ENCODE results near the gene CTIF.

The CTIF gene

DNA sequence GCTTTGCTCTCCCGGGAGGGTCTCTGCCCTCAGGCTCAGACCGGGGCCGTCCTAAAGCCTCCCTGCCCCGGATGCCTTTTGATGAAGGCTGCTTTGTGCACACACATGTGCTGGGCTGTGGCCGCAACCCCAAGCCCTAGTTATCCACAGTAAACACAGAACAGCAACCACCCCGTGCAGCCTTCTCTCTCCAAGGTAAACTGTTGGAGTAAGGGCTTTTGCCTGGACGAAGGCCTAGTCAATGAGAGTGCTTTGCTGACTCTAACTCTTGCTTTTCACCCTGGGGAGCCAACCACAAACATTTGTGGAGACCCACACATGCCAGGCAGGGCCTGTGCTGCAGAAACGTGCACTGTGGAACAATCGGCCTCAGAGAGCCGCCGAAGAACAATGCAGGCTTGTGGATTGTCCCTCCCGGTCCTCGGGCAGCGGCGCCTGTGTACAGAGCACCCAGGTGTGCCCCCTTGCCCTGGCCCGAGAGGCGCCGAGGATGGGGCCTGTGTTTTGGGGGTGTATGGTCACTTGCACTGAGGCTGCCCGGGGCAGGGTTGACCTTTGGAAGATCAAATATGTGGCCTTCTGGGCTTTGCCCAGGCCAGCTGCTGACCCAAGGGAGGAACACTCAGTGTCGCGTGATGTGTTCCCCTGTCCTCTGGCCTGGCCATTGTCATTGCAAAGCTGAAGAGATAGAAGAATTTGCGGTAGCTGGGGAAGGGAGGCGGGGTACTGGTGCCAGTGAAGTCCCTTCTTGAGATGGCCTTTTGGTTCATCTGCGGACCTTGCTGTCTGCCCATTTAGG lies 37.0 kb downstream of the CTIF start:
- DNase-seq (ENCODE audit: low read depth), result no peak

DNA sequence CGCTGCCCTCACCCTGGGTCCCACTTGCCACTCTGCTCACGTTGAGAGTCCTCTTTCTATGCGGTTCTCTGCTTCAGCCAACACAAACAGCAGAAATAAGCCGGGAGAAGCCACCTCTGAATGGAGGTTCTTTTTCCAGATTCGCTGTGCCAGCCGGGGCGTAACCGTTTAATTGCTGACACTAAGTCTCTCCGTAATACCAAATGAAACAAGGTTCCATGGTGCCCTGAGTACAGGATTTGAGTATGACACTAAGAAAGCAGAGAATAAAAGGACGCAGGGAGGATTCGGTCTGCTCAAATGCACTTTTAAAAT lies 37.6 kb downstream of the CTIF start:
- no peak for DNase-seq (ENCODE audit: low read depth)

DNA sequence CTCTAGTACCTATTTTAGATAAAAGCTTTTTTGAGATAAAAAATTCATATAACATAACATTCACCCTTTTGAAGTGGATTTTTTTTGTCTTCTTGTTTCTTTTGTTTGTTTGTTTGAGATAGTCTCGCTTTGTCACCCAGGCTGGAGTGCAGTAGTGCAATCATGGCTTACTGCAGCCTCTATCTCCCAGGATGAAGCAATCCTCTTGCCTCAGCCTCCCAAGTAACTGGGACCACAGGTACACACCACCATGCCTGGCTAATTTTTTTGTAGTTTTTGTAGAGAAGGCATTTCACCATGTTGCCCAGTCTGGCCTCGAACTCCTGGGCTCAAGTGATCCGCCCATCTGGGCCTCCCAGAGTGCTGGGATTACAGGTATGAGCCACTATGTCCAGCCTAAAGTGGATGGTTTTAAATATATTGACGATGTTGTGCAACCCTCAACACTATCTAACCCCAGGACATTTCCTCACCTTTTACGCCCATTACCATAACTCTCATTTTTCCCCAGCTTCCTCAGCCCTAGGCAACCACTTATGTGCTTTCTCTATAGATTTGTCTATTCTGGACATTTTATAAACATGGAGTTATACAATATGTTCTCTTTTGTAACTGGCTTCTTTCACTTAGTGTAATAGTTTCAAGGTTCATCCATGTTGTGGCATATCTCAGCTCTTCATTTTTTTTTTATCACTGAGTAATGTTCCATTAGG lies 38.8 kb downstream of the CTIF start:
- DNase-seq (ENCODE audit: low read depth), result no peak

- no peak for DNase-seq (ENCODE audit: low read depth)
Observed at GRCh38 chr18:48578289-48578688, 39.5 kb downstream of the CTIF start.

- DNase-seq (ENCODE audit: low read depth), result no peak
Observed at GRCh38 chr18:48580066-48580465, 41.2 kb downstream of the CTIF start.

DNA sequence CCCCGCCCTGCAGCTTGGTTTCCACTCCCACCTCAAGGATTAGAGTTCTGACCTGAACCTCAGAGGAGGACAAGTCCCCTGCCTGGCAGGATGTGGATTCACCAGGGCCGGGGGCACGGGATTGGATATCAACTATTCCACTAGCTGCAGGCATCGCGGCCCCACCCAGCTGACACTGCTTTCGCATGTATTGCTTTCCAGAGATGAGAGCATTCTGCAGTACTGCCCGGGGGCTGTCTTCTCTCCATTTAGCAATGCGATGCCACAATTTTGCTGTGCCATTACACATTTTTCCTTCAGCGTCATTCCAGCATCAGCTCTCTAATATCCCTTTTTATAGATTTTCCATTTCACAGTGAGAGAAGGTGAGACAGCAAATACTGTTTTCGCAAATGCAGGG lies 42.0 kb downstream of the CTIF start:
- no peak for DNase-seq (ENCODE audit: low read depth)

- no peak for DNase-seq (ENCODE audit: low read depth)
Observed at GRCh38 chr18:48581206-48581605, 42.4 kb downstream of the CTIF start.

GRCh38 chr18:48581941-48582340 lies 43.1 kb downstream of the CTIF start:
- DNase-seq (ENCODE audit: low read depth), result no peak

- no peak for DNase-seq (ENCODE audit: low read depth)
Observed at GRCh38 chr18:48582946-48583345, 44.1 kb downstream of the CTIF start.

GRCh38 chr18:48583573-48583972 lies 44.7 kb downstream of the CTIF start:
- DNase-seq (ENCODE audit: low read depth), result no peak

DNA sequence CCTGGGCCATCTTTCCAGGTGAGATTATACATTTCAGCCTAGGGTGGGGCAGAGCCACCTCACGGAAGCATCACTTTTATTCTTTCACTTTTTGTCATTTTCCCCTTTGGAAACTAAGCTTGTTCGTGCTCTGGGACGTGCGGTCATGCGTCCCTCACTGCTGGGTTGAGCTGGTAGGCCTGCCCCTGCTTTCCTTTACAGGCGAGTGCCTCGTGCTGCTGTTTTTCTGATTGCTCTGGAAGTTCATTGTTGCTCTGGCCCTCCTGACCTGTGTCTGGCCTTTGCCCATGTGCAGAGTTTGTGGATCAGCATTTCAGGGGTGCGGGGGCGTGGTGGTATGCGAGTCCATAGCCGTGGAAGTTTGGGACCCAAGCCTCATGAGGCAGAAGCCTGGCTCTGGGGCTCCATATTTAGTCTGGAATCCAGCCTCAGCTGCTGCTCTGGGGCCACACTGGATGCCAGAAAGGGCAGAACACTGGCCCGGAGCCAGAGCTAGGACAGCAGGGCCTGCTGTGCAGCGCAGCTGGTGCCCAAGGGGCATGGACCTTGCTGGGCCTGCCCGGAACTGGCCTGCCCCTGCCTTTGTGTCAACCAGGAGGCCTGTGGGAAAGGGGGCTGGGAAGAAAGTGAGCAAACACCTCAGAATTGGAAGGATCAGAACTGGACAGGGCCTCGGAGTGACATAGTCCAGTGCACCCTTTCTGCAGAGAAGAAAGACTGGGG lies 51.1 kb downstream of the CTIF start:
- no peak for DNase-seq (ENCODE audit: low read depth)

DNA sequence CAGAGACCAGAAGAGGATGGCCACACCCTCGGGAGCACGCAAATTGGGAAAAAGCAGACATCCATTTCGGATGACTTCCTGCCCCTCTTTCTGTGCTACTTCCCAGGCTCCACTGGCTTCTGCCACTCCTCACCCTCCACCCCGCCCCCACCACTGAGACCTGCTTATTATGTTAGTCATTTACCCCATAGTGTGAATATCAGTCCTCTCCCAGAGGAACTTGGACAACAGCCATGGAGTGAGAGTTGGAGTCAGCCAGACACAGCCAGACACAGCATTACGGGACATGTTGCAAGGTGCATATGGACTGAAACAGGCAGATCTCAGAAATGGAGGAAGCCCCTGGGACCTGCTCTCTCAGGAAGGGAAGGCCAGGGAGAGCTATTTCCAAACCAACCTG lies 51.8 kb downstream of the CTIF start:
- no peak for DNase-seq (ENCODE audit: low read depth)

- no peak for DNase-seq (ENCODE audit: low read depth)
Observed at GRCh38 chr18:48592540-48593171, 53.8 kb downstream of the CTIF start.

DNA sequence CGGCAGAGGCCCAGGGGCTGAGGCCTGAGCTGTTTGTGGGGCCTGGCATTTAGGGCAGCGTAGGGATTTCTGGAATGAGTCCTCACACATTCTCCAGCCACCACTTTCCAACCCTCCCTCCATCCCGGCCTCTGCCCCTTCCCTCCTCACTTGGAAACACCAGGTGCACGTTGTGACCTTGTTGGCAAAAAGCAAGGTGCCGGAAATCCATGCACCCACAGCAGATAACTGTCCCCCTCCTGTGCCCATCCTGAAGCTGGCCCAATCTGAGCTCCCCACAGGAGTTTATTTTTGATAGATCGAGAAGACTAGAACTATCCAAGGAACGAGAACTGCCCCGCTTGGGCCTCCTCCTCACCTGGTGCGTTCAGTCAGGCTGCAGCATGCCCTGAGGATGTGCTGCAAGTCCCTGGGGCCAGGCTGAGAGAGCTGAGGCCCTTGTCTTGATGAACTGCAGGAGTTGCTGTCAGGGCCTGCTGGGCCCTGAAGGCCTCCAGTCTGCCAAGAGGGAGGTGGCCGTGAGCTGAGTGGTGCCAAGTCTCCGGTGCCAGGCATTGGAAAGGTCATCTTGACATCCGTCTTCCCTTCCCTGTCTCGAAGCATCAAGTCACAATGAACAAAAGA lies 55.8 kb downstream of the CTIF start:
- DNase-seq (ENCODE audit: low read depth), result no peak

DNA sequence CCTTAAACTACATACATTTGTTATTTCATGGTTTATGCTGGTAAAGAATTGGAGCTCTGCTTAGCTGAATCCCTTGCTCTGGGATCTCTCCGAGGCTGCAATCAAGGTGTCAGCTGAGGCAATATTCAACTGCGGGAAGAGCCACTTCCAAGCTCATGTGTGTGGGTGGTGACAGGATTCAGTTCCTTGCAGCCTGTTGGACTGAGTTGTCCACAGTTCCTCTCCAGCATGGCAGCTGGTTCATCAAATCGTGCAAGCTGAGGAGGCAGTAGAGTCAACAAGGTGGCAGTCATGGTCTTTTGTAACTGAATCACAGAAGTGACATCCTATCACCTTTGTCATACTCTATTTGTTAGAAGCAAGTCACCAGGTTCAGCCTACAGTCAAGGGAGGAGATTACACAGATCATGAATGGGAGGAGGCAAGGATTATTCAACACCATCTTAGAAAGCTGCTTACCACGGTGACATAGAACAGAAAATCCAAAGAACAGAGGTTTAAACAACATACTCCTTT lies 56.9 kb downstream of the CTIF start:
- DNase-seq (ENCODE audit: low read depth), result no peak

GRCh38 chr18:48597110-48597509 lies 58.3 kb downstream of the CTIF start:
- no peak for DNase-seq (ENCODE audit: low read depth)

- DNase-seq (ENCODE audit: low read depth), result no peak
Observed at GRCh38 chr18:48597671-48598070, 58.8 kb downstream of the CTIF start.

- DNase-seq (ENCODE audit: low read depth), result no peak
Observed at GRCh38 chr18:48599391-48599790, 60.6 kb downstream of the CTIF start.

DNA sequence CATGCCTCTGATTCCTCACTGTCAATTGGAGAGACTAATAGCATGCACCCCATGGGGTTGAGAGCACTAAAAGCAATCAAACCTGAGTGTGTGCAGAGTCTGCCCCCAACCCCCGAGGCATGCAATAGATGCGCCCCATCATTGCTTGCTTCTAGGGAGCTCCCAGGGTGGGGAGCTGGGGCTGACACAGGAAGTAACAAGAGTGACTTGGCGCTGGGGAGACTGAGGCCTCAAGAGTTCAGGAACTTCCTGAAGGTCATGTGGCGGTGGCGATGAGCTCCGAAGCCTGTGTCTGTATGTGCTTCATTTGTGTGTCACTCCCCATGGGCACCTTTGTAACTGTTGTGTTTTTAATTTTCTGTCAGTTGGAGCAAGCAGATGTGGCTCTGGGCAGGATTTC lies 61.2 kb downstream of the CTIF start:
- DNase-seq (ENCODE audit: low read depth), result no peak

GRCh38 chr18:48600456-48601090 lies 61.7 kb downstream of the CTIF start:
- DNase-seq (ENCODE audit: low read depth), result no peak

DNA sequence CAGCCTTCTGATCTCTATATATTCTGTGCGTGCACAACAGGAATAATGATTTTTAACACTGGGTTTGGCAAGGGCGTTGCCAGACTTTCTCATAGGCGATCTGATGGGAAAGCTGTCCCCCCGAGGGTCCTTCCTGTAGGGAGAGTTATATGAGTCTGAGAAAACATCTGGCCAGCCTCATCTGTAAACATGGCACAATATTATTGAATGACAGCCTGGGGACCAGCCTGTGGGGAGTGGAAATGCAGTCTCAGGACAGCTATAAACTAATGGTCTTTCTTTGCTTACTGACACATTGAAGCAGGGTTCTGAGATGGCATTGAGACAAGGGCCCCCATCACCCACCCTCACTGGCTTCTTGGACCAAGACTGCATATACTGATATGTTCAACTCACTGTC lies 62.5 kb downstream of the CTIF start:
- DNase-seq (ENCODE audit: low read depth), result no peak

All from stimulated activated CD8-positive, alpha-beta memory T cell treated with anti-CD3 and anti-CD28 coated beads, Interleukin-12 subunit alpha, Interleukin-12 subunit beta, amount 100 ng/mL, for 1 hour (primary cell).